ENCODE data around the gene CPXM1.
"Not testable (repeated sequence)": the region's sequence is repeated elsewhere in the genome, so short reads cannot be mapped to it uniquely, and the experiment has no call there.

CPXM1 gene

GRCh38 chr20:2771631-2772080 lies 28.8 kb downstream of the CPXM1 start:
- Histone ChIP-seq H3K4me1 (ENCODE audit: control insufficient read depth, low read depth, low read length) (no peaks in the 10 kb centered on the region), H3K9me3 (ENCODE audit: control insufficient read depth, low read depth, low read length) (no peaks in the 10 kb centered on the region), H3K27me3 (ENCODE audit: control insufficient read depth, insufficient read depth, low read length) (no peaks in the 10 kb centered on the region), H3K4me3 (ENCODE audit: low read length) (no peak overlapping the region), H3K27ac (ENCODE audit: low read length) (no peak overlapping the region), H3K9ac (ENCODE audit: low read length) (no peak overlapping the region), H3K36me3 (ENCODE audit: control insufficient read depth, low read depth, low read length) (no peaks in the 10 kb centered on the region)

DNA sequence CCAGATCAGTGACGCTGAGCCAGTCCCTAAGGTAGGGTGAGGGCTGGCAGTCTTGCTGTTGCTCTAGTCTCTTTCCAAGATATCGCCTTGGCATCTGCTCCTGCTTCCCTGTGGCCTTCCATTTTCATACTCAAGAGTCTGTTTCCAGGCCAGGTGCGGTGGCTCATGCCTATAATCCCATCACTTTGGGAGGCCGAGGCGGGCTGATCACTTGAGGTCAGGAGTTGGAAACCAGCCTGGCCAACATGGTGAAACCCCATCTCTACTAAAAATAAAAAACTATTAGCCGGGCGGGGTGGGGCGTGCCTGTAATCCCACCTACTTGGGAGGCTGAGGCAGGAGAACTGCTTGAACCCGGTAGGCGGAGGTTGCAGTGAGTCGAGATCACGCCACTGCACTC lies 30.3 kb downstream of the CPXM1 start:
- H3K4me3 ChIP-seq (ENCODE audit: low read length) = not testable (repeated sequence)

GRCh38 chr20:2768632-2769015 lies 31.8 kb downstream of the CPXM1 start:
- Histone ChIP-seq H3K36me3 (ENCODE audit: control insufficient read depth, low read depth, low read length) (no peaks in the 10 kb centered on the region), H3K9me3 (ENCODE audit: control insufficient read depth, low read depth, low read length) (no peaks in the 10 kb centered on the region), H3K27me3 (ENCODE audit: control insufficient read depth, insufficient read depth, low read length) (no peaks in the 10 kb centered on the region), H3K4me3 (ENCODE audit: low read length) (no peak overlapping the region), H3K4me1 (ENCODE audit: control insufficient read depth, low read depth, low read length) (no peaks in the 10 kb centered on the region), H3K9ac (ENCODE audit: low read length) (no peak overlapping the region), H3K27ac (ENCODE audit: low read length) (no peak overlapping the region)

More for the DNA sequence above, 30.3 kb downstream of the CPXM1 start:
- not testable (repeated sequence) for H3K9ac ChIP-seq (ENCODE audit: low read length); H3K27ac ChIP-seq (ENCODE audit: low read length); H3K36me3 ChIP-seq (ENCODE audit: control insufficient read depth, low read depth, low read length); H3K4me1 ChIP-seq (ENCODE audit: control insufficient read depth, low read depth, low read length); H3K9me3 ChIP-seq (ENCODE audit: control insufficient read depth, low read depth, low read length); H3K27me3 ChIP-seq (ENCODE audit: control insufficient read depth, insufficient read depth, low read length)

GRCh38 chr20:2767768-2768631 lies 32.4 kb downstream of the CPXM1 start:
- no peaks in the 10 kb centered on the region for H3K36me3 ChIP-seq (ENCODE audit: control insufficient read depth, low read depth, low read length)
- H3K4me1 ChIP-seq (ENCODE audit: control insufficient read depth, low read depth, low read length) = no peaks in the 10 kb centered on the region
- H3K4me3 ChIP-seq (ENCODE audit: low read length) = no peak overlapping the region
- H3K27me3 ChIP-seq (ENCODE audit: control insufficient read depth, insufficient read depth, low read length) = no peaks in the 10 kb centered on the region
- H3K9me3 ChIP-seq (ENCODE audit: control insufficient read depth, low read depth, low read length) = no peaks in the 10 kb centered on the region
- no peak overlapping the region for H3K9ac ChIP-seq (ENCODE audit: low read length)
- no peak overlapping the region for H3K27ac ChIP-seq (ENCODE audit: low read length)

GRCh38 chr20:2763186-2763585 lies 37.2 kb downstream of the CPXM1 start:
- Histone ChIP-seq H3K4me3 (ENCODE audit: low read length) (no peak overlapping the region), H3K27me3 (ENCODE audit: control insufficient read depth, insufficient read depth, low read length) (no peaks in the 10 kb centered on the region), H3K27ac (ENCODE audit: low read length) (no peak overlapping the region), H3K9me3 (ENCODE audit: control insufficient read depth, low read depth, low read length) (no peaks in the 10 kb centered on the region), H3K4me1 (ENCODE audit: control insufficient read depth, low read depth, low read length) (peaks cover 12% of the 10 kb centered on the region), H3K36me3 (ENCODE audit: control insufficient read depth, low read depth, low read length) (no peaks in the 10 kb centered on the region), H3K9ac (ENCODE audit: low read length) (no peak overlapping the region)

DNA sequence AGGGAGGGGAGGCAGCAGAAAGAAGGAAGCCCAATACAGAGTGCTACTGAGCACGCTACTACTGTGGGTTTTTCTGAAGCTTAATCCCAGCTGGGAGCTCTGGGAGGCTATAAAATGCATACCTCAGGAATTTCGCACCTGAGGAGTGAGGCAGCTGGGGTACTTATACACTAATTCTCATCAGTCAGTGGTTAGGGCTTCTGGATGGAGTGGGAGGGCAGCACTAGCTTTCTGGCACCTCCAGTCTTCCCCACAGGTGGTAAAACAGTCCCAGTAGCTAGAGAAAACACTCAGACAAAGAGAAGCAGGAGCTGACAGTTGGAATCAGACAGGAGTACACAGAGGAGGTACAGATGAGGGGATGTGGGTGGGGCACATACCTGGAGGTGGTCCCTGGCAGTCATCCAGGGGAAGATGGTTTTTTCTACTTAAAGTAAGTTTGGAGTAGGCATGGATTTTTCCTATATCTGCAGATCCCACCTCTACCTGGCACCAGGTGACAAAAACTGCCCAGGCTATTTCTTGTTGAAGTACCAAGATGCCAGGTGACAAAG lies 37.8 kb downstream of the CPXM1 start:
- Histone ChIP-seq H3K4me3 (ENCODE audit: low read length) (no peak overlapping the region), H3K27me3 (ENCODE audit: control insufficient read depth, insufficient read depth, low read length) (no peaks in the 10 kb centered on the region)

GRCh38 chr20:2761885-2762284 lies 38.5 kb downstream of the CPXM1 start:
- Histone ChIP-seq H3K9me3 (ENCODE audit: control insufficient read depth, low read depth, low read length) (no peaks in the 10 kb centered on the region), H3K9ac (ENCODE audit: low read length) (no peak overlapping the region), H3K27ac (ENCODE audit: low read length) (no peak overlapping the region), H3K36me3 (ENCODE audit: control insufficient read depth, low read depth, low read length) (no peaks in the 10 kb centered on the region), H3K4me1 (ENCODE audit: control insufficient read depth, low read depth, low read length) (peaks cover 12% of the 10 kb centered on the region), H3K27me3 (ENCODE audit: control insufficient read depth, insufficient read depth, low read length) (no peaks in the 10 kb centered on the region), H3K4me3 (ENCODE audit: low read length) (no peak overlapping the region)

More for the DNA sequence above, 37.8 kb downstream of the CPXM1 start:
- no peak overlapping the region for H3K27ac ChIP-seq (ENCODE audit: low read length)
- peaks cover 12% of the 10 kb centered on the region for H3K4me1 ChIP-seq (ENCODE audit: control insufficient read depth, low read depth, low read length)
- H3K36me3 ChIP-seq (ENCODE audit: control insufficient read depth, low read depth, low read length) = no peaks in the 10 kb centered on the region
- no peaks in the 10 kb centered on the region for H3K9me3 ChIP-seq (ENCODE audit: control insufficient read depth, low read depth, low read length)
- no peak overlapping the region for H3K9ac ChIP-seq (ENCODE audit: low read length)

DNA sequence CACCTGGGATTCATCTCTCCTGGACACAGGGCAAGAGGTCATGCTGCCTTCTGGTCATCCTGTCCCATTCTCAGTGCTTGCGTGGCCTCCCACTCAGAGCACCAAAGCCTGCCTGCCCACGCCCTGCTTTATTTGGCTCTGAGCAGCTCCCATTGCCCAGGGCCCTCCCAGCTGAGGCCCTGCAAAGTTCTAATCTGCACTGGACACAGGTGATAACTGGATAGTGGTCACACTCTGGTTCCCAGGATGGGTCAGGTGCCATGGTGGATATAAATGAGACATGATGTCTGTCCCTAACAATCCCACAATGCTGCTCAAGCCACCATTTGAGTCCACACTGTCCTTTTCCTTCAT lies 39.5 kb downstream of the CPXM1 start:
- Histone ChIP-seq H3K9me3 (ENCODE audit: control insufficient read depth, low read depth, low read length) (no peaks in the 10 kb centered on the region), H3K4me3 (ENCODE audit: low read length) (no peak overlapping the region), H3K36me3 (ENCODE audit: control insufficient read depth, low read depth, low read length) (no peaks in the 10 kb centered on the region), H3K27ac (ENCODE audit: low read length) (no peak overlapping the region), H3K9ac (ENCODE audit: low read length) (no peak overlapping the region), H3K27me3 (ENCODE audit: control insufficient read depth, insufficient read depth, low read length) (no peaks in the 10 kb centered on the region), H3K4me1 (ENCODE audit: control insufficient read depth, low read depth, low read length) (peaks cover 12% of the 10 kb centered on the region)

DNA sequence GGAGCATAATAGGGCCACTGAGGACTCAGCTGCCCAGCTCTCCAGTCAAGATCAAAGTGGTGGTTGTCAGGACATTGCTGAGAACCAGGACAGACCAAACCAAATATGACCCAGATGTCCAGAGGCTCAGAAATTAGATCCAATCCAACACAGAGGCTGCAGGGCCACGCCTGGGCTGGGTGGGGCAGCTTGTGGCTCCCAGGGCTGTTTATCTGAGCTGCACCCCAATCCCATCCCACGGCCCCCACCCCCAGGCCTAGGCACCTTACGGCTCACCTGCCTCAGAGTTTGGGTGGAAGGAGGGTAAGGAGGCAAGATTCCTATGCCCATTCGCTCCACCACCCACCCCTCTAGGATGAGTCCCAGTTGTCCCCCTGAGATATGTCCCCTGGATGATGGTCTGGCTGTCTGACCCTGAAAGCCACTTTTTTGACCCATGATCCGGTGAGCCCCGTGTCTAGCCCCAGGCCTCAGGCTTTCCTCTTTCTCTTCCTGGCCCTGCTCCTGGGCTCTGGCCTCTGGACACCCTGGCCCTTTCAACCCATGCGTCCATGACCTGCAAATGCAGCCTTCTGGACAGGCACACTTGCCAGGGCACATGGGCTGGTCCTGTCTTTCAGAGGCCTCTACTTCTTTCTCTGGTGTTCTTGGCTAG lies 40.0 kb downstream of the CPXM1 start:
- Histone ChIP-seq H3K4me1 (ENCODE audit: control insufficient read depth, low read depth, low read length) (peaks cover 12% of the 10 kb centered on the region), H3K9me3 (ENCODE audit: control insufficient read depth, low read depth, low read length) (no peaks in the 10 kb centered on the region), H3K9ac (ENCODE audit: low read length) (no peak overlapping the region), H3K27me3 (ENCODE audit: control insufficient read depth, insufficient read depth, low read length) (no peaks in the 10 kb centered on the region), H3K4me3 (ENCODE audit: low read length) (no peak overlapping the region), H3K27ac (ENCODE audit: low read length) (no peak overlapping the region), H3K36me3 (ENCODE audit: control insufficient read depth, low read depth, low read length) (no peaks in the 10 kb centered on the region)

DNA sequence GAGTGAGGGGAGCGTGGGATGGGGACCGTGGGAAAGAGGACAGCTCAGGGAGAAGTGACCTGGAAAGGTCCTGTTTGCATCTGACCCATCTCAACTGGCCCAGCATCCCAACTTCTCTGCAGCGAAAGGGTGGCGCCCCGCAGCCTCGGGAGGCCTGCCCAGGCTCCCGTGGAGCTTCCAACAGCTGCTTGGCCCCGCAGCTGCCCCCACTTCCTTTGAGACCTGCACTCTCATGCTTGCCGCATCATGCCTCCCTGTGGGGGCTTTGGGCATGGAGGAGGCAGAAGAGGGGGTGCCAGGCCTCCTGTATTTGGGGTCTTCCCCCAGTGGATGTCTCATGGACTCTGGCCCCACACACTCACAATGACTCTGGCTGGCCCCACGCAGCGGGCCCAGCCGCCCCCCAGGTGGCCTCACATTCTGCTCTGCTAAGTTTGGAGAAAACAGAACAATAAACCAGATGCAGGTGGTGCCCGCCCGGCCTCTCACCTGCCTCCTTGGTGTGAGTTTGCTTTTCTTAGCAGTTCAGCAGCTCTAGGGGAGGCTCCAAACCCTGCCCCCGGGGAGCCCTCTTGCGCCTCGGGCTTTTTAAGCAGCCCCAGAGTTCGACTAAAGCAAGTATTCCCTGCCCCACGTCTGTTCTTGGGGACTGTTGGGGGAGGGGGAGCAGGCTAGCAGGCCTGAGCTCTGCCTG lies 40.7 kb downstream of the CPXM1 start:
- H3K9me3 ChIP-seq (ENCODE audit: control insufficient read depth, low read depth, low read length) = no peaks in the 10 kb centered on the region
- H3K4me1 ChIP-seq (ENCODE audit: control insufficient read depth, low read depth, low read length) = peaks cover 12% of the 10 kb centered on the region
- peaks cover 5% of the 10 kb centered on the region for H3K27me3 ChIP-seq (ENCODE audit: control insufficient read depth, insufficient read depth, low read length)
- no peak overlapping the region for H3K9ac ChIP-seq (ENCODE audit: low read length)
- H3K36me3 ChIP-seq (ENCODE audit: control insufficient read depth, low read depth, low read length) = no peaks in the 10 kb centered on the region
- no peak overlapping the region for H3K27ac ChIP-seq (ENCODE audit: low read length)
- no peak overlapping the region for H3K4me3 ChIP-seq (ENCODE audit: low read length)

DNA sequence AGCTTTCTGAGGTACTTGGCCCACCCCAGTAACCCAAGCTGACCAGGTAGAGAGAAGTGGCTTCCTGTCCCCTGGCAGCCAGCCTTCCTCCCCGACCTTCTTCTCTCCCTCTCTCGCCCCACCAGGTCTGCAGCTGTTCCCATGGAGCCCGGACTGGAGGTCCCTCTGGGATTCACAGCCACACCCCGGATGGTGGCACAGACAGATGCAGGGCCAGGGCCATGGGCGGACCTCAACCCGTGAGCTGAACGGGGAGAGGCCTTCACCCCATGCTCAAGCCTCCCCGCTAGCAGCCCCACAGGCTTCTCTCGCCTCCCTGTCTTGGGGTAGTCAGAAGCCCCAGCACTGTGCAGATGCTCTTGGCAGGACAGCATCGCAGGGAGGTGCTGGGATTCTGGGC lies 41.3 kb downstream of the CPXM1 start:
- Histone ChIP-seq H3K27me3 (ENCODE audit: control insufficient read depth, insufficient read depth, low read length) (peaks cover 10% of the 10 kb centered on the region), H3K9me3 (ENCODE audit: control insufficient read depth, low read depth, low read length) (no peaks in the 10 kb centered on the region), H3K4me1 (ENCODE audit: control insufficient read depth, low read depth, low read length) (peaks cover 12% of the 10 kb centered on the region), H3K36me3 (ENCODE audit: control insufficient read depth, low read depth, low read length) (no peaks in the 10 kb centered on the region), H3K4me3 (ENCODE audit: low read length) (no peak overlapping the region), H3K27ac (ENCODE audit: low read length) (no peak overlapping the region), H3K9ac (ENCODE audit: low read length) (no peak overlapping the region)

All from iPS-18a (cell line).